ENCODE results near the gene GRIA4. TPM values are rescaled to one million over a fixed set of nuclear protein-coding genes. Genes with fewer than 3 reads are reported as not detected.

Gene GRIA4
- total RNA-seq, 1 experiment from 2014 or later = 0.10 TPM

DNA sequence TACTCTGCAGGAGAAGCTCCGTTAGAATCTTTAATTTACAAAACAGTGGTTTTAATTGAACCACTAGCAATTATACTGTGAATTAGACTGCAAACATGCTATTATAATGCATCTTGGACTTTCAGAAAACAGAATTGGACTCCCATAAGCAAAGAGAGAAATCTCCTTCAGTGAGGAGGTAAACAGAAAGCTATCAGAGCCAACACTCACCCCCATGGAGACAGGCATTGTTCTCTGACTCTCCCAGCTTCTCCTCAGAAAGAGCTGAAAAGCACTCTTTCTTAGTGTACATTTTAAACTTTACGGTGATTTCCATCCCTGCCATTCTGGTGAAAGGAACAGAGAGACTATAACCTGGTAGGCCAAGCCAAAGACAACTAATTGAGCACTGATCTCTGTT, 176.9 kb downstream of the GRIA4 start:
- no peak for DNase-seq (ENCODE audit: low read depth)

DNA sequence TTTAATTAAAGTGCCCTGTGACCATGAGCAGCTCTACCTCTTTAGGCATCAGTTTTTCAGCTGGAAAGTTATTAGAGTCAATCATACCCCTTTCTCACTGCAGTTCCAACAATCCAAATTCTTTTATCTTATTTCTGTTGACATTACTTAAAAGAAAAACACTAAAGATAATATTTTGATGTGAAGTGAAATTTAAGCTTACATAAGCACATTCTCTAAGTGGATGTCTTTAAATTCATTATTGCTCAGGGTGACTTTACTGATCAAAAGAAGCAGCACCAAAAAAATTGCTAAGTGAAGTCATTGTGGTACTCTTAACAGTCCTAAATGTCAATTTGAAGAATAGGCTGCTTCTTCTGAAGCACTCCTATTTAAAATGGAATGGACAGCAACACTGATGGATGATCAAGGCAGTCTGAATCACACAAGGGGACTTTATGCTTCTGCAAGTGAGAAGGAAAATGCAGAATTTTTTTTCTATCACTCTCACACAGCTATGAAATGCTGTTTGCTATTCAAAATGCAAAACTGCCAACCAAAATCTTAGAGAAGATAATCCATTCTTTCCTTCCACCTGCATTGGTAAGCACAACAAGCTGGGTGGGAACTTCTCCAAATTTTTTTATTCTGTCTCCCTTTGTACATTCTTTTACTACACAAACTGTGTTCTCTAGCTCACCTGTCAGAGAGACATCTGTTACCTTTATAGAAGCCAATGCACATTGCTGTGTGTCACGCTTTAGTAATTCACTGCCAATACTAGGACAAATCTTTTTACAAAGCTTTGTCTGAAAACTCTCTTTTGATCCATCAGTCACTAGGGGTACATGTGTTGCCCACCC, 179.9 kb downstream of the GRIA4 start:
- DNase-seq (ENCODE audit: low read depth) = no peak

DNA sequence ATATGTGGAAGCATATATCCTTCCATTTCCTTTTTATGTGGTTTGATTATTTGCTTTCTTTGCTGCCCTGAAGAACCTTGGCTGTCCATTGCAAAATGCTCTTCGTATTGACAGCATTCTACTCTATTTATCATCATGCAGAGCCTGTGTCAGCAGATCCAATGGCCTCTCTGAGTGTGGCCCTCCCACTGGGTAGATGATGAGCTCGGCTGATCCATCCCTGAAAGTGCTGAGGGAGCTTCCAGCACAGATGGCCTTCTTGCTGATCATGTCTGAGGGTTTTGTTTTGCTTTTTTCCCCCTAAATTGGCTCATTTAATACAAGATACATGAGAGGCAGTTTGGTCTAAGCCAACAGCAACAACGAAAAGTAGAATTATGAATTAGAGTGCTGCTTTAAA, 181.0 kb downstream of the GRIA4 start:
- DNase-seq (ENCODE audit: low read depth) = no peak

DNA sequence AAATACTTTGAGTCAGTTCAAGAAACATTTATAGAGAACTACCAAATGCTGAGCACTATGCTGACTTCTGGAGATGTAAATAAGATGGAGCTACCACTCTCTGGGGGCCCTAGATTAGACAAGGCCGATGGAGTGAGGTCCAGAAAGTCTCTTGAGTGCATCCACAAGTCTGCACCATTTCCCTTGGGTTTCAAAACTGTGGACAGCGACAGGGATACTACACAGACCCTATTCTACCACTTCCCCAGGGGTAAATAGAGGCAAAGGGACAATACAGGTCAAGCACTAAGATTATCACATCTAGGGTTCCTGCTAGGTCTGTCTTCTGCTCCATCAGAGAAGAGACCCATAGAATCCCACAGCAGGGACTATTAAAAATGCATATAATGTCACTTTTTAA, 183.2 kb downstream of the GRIA4 start:
- DNase-seq (ENCODE audit: low read depth) = no peak

DNA sequence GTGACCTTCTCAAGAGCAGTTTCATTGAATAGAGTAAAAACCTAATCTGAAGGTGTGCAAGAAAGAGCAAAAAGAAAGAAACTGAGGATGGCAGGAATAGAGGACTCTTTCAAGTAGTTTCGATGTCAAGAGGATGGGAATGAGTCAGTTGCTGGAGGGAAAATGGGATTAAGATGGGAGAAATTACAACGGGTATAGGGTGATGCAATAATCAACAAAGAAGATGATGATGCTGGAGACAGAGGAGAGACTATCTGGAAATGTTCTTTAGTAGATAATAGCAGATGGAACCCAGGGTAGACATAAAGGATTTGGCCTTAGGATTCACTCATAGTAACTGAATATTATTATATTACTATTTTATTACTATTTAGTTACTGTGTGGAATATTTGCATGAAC, 189.4 kb downstream of the GRIA4 start:
- DNase-seq (ENCODE audit: low read depth) = no peak

DNA sequence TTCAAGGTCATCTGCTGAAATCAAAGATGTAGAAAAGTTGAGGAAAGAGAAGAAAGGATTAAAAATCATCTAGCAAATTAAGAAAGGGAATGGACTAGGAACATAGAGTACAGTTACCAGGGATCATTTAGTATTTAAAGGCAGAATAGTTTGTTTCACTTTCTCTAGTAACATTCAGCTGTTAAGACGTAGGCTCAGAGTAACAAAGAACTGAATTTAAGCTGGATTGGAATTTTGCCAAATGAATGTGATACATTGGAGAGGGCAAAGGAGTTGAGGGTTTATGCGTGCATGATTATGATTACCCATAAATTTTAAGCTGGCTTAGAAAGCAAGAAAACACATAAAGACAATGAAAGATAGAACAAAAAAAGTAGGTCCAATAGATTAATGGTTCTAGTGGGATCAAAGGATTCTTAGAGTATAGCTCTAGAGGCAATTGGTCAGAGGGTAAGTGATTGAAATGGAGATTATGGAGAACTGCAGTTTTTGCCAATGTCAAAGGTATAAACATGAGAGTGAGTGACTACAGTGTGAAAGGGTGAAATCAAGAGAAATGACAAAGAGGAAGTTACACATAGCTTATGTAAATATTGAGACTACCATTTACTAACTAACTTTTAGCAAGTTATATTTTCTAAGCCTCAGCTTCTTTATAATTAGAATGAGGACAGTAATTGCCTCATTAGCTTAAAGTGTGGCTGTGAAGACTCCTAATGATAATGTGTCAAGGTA, 190.0 kb downstream of the GRIA4 start:
- DNase-seq (ENCODE audit: low read depth) = no peak

DNA sequence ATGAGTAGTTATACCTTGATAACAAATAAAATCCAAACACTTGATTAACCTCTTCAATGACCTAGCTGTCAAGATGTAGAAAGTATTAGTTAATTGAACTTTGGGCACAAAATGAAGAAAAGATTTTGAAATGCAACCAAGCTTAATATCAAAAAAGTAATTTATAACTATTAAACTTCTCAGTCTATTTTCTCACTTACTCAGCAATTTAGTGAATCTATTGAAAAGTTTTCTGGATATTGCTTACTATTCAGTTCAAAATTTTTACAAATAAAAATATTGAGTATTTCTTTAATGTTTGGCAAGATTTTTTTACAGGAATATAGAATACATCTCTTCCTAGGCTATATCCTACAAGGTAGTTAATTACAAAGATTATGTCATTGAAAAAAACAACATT, 192.5 kb downstream of the GRIA4 start:
- no peak for DNase-seq (ENCODE audit: low read depth)

DNA sequence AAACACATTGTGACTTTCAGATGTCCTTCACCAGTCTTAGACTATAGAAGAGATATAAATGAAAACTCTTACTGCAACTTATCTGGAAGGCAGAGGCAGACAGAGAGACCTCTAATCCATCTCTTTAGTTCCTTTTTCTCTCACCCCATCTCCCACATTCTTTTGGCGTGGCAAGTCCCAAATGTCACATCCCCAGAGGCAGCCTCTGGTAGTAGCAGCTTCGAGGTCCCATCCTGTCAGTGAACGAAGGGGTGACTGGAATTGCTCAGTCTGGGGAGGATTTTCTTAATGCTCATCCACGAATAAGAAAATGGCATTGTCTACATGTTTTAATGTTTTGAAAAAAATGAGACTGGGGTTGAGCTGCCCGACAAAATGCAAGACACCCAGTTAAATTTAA, 201.4 kb downstream of the GRIA4 start:
- DNase-seq (ENCODE audit: low read depth) = no peak

DNA sequence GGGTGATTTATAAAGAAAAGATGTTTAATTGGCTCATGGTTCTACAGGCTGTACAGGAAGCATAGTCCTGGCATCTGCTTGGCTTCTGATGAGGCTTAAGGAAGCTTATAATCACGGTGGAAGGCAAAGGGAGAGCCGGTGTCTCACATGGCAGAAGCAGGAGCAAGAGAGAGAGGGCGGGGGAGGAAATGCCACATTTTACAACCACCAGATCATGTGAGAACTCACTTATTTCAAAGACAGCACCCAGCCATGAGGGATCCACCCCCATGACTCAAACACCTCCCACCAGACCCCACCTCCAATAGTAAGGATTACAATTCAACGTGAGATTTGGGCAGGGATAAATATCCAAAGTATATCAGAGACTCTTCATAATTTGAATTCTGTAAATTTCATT, 211.5 kb downstream of the GRIA4 start:
- DNase-seq (ENCODE audit: low read depth) = no peak

DNA sequence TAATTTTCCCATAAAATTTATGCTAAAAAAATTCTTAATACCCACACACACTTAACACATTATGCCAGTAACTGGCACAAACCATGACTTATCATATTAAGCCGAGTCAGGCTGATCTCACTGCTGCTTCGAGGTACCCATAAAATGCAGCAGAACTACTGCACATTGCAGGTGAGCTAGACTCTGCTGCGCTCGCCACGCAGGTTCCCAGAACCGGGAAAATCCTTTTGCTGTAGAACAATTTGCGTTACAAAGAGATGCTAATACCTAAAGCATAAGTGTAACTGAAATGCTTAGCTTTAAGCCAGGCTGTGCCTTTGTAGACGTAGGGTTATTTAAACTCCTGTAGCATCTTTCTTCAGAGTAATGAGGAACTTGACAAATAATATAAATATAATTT, 211.9 kb downstream of the GRIA4 start:
- no peak for DNase-seq (ENCODE audit: low read depth)

DNA sequence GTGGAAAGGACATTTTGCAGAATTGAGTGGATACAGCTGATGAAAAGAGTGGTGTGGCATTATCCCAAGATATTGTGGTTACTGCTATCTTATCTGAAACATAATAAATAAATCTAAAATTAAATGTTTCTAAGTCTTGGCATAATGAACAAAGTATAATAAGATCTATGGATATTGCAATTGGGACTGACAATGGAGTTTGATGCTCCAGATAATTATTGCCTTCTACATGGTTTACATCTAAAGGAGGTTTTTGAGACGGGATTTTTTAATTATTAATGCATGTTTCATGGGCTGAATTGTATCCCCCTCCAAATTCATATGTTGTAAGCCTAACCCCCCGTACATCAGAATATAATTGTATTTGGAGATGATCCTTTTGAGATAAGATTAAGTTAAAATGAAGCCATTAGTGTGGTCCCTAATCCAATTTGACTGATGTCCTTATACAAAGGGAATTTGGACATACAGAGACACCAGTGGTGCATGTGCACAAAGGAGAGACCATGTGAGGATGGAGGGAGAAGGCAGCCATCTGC, 213.7 kb downstream of the GRIA4 start:
- DNase-seq (ENCODE audit: low read depth) = no peak

DNA sequence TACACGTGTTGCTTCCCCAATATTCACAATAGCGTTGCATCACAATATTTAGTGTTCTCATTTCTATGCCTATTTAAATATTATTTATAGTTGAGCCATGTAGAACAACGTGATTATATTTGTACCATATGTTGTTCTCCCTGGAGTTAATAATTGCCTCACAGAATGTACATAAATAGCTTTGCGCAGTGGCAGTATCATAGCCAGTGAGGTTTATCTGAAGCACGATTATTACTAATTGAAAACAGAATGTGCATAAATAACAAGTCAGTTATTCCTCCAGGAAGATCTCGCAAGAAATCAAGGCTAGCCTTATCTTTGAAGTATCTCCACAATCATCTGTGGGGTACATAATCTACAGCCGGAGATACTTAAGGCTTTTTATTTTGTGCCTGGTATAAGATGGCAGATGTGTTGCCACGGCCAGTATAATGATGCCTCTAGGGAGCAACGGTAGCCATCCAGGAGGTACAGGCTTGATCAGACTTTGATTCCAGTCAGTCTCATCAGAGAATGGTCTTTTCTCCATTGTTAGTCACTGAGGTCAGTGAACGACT, 214.7 kb downstream of the GRIA4 start:
- DNase-seq (ENCODE audit: low read depth) = no peak

DNA sequence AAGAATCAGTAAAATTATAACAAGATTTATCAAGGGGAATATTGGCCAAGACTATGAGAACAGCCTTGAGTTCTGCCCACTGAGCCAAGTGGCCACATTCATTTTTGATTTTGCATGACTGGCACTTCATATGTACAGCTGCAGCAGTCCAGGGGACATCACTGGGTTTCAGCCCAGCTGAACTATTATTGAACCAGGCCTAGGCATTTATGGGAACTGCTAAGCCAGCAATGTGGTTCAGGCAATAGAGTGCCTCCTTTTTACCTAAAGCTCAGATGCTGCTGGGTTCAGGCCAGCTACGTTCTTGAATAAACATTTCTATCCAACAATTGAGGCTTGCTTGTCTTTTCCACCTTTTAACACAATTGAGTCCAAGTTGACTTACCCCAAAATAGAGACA, 215.3 kb downstream of the GRIA4 start:
- no peak for DNase-seq (ENCODE audit: low read depth)

DNA sequence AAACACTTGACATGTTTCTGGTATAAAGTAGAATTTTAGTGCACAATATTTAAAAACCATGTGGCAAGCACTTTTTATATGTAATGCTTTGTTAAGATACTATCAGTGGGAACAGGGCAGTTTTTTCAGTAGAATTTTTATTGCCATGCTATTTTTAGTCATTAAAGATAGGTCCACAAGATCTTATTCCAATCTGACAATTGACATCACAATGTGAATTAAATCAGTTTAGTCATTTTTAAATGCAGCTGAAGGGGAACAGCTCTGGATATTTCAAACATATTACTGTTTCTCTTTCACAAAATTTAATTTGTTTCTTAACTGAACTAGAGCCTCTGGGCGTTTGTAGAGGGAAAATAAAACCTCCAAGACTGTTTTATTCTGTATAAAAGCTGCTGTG, 218.0 kb downstream of the GRIA4 start:
- no peak for DNase-seq (ENCODE audit: low read depth)

DNA sequence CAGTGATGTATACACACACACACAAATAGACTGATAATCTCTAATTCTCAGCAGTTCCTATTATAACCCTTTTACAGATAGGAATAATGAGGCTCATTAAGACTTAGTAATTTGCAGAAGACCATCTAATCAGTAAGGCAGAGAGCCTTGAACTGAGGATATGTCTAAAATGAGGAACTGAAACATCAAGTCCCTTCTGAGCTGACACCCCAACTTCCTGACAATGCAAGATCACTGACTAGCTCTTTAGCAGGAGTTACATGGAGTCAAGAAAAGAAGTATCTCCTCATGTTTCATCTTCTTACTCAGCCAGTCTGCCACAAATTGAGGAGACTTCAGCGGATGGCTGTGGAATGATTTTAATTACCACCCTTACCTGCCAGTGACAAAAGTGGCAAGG, 219.2 kb downstream of the GRIA4 start:
- no peak for DNase-seq (ENCODE audit: low read depth)

DNA sequence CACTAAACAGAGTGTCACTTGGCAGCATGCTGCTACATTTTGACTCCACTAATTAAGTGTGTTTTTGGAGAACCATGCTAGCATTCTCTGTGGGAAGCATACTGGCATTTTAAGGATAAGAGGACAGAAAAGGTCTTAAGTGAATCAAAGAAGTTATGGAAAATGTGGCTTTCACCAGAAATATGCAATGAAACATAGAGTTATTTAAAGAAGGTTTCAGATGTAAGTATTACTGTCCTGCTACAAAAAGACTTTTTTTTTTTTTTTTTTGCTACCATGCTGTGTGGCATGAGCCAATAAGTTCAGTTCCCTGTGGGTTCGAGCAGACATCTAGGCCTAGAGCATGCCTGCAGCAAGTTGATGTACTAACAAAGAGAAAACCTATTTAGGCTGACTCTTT, 224.6 kb downstream of the GRIA4 start:
- DNase-seq (ENCODE audit: low read depth) = no peak

DNA sequence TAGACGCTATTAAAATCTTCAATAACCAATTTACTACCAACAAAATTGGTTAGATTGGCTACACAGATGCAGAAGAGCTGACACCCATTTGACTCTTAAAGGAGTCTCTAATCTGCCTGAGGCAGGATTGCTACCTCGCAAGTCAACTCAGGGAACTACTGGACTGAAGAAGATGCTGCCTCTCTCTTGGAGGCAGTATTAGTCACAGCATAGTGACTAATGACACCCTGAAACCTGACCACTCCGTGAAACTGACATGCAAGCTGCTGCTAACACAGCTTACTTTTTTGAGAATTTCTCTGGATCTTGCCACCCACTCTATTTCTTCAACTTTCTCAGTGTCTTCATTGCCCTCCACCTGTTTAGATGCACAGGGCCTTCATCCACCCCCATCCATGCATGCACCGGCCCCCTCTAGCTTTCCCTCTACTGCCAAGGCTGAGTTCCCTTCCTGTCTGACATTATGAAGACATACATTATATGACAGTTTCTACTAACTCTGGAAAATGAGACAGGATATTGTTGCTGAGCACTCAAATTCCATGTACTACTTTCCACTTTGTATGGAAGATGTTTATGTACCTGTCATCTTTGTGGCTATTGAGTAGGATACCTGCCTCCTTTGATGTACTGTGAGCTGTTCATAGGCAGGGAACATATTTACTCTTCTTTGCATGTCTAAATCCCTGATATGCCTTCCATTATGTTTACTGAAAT, 229.0 kb downstream of the GRIA4 start:
- DNase-seq (ENCODE audit: low read depth) = peak; percentile 82

DNA sequence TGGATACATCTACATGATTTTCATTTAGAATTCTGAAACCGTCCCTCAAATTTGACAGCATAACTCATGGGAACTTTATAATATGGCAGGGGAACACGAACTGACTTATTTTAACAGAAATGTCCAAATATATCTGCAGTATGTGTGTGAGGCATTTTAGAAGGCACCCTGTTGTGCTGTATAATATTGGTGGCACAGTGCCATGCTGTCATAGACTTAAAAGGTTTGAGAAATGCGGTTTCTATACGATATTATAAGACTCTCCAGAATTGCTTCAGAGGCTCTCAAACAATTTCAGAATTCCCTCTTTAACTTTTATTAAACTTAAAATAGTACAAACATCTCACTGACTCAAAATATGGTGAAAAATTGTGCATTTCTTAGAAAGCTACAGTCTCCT, 230.5 kb downstream of the GRIA4 start:
- no peak for DNase-seq (ENCODE audit: low read depth)

DNA sequence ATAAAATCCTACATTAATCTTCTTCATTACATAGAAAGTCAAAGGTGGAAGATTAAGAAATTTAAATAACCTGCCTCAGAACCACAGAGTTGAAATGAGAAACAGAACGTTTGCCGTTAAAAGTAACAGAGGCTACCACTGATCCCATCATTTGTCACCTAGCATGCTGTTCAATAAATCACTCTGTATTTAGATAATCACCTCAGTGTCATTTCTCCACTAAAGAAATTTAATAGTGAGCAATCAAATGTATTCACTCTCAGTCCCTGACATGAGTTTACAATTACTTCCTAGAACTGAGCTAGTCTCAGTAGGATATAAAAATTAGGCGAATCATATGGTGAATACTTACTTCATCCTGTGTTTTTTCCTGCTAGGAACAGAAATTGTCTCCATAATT, 242.5 kb downstream of the GRIA4 start:
- DNase-seq (ENCODE audit: low read depth) = no peak

DNA sequence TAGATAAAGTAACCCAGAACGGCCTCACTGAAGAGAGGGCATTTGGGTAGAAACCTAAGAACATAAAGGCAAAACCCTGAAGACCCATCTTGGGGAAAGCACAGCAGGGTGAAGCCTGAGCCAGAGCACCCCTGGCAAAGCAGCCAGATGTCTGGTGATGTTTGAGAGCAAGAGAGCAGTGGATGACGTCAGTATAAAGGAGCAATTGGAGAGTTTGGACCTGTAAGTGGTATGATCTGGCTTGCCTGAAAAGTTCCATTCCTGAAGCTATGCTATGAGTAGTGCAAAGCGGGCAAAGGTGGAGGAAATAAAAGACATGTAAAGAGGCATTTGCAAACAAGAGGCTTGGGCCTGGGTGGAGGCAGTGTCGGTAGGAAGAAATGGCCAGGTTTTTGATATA, 244.4 kb downstream of the GRIA4 start:
- DNase-seq (ENCODE audit: low read depth) = no peak

DNA sequence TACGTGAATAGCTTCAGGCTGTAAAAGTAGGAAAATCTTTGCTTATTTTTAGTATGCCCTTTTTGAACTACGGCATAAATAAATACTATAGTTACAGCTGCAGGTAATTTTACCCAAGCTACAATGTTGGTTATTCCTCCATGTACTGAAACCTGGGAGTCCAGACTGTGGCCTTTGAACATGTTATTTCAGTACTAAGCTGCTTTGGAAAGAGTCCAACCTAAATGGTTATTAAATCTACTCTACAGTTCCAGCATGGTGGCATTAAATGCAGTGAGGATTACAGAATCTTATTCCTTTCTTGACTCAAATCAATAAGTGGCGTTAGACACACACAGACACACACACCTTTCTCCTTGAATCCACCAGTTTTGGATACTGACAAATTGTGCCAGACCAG, 247.1 kb downstream of the GRIA4 start:
- no peak for DNase-seq (ENCODE audit: low read depth)

DNA sequence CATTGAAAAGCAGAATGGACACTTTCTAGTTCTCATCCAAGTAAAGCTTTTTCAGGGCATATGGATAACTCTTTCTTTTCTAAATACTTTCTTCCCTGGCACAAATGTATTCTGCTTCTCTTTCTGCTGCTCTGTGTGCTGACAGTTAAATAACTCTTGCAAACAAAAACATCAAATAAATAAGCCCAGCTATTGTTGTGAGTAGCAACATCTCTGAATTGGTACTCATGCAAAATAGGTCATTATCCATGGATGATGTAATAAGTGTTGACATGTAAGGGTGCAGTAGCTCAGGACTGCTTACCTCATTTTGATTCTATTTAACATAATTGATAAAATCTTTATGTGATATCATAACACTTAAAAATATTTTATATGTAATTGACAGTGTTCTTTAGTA, 247.9 kb downstream of the GRIA4 start:
- DNase-seq (ENCODE audit: low read depth) = no peak

Data from M059J (cell line).